Measurements from ENCODE around the gene GALNT2. TPM values are rescaled to one million over a fixed set of nuclear protein-coding genes. Genes with fewer than 3 reads are reported as not detected.

GALNT2 gene
- total and polyA plus RNA-seq, 9 of the 15 experiments (the other 6 are each of a cell fraction or from before 2014, with no cell fraction given), result 1.6 to 106 (median 51.9) TPM

DNA sequence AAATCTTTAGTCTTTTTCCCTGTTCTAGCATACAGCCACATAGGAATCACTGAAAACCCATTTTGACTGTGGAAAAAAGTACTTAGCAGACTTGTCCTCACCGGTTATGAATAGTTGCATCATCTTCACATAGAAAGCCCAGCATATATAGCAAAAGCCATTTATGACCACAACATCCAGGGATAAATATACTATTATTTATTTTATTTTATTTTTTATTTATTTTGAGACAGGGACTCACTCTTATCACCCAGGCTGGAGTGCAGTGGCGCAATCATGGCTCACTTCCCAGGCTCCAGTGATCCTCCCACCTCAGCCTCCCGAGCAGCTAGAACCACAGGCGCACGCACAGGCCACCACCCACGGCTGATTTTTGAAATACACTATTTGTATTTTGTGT lies 175.3 kb downstream of the GALNT2 start (continued):
- TF ChIP-seq, protein P1, sequence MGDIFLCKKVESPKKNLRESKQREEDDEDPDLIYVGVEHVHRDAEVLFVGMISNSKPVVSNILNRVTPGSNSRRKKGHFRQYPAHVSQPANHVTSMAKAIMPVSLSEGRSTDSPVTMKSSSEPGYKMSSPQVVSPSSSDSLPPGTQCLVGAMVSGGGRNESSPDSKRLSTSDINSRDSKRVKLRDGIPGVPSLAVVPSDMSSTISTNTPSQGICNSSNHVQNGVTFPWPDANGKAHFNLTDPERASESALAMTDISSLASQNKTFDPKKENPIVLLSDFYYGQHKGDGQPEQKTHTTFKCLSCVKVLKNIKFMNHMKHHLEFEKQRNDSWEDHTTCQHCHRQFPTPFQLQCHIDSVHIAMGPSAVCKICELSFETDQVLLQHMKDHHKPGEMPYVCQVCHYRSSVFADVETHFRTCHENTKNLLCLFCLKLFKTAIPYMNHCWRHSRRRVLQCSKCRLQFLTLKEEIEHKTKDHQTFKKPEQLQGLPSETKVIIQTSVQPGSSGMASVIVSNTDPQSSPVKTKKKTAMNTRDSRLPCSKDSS (IDR thresholded peaks at IDR 0.05; ENCODE audit: low read depth, partially characterized antibody), result no peak
- TF ChIP-seq TAF7 (tag; IDR thresholded peaks at IDR 0.05) (no peak), PTBP1 (IDR thresholded peaks at IDR 0.05; ENCODE audit: low read depth, low read length) (no peak), ZBTB17 (CRISPR knock-in tag; IDR thresholded peaks at IDR 0.05) (no peak), MTF1 (CRISPR knock-in tag; IDR thresholded peaks at IDR 0.05; ENCODE audit: borderline replicate concordance) (no peak), ARID1B (IDR thresholded peaks at IDR 0.05) (0 out of 2 replicates have a peak, but pooled peaks have one; percentile 18), CEBPB (tag; IDR thresholded peaks at IDR 0.05) (peak; percentile 83), MTA1 (IDR thresholded peaks at IDR 0.05; ENCODE audit: borderline replicate concordance) (no peak), ASH1L (IDR thresholded peaks at IDR 0.05; ENCODE audit: borderline replicate concordance, low read depth, partially characterized antibody) (no peak), SMAD3 (CRISPR knock-in tag; conservative IDR thresholded peaks at IDR 0.05) (no peak), DPF2 (IDR thresholded peaks at IDR 0.05) (0 out of 2 replicates have a peak, but pooled peaks have one; percentile 27), ZNF217 (CRISPR knock-in tag; IDR thresholded peaks at IDR 0.05) (no peak), EP300 (IDR thresholded peaks at IDR 0.05; ENCODE audit: low read length) (no peak)
- TF ChIP-seq, protein P2, sequence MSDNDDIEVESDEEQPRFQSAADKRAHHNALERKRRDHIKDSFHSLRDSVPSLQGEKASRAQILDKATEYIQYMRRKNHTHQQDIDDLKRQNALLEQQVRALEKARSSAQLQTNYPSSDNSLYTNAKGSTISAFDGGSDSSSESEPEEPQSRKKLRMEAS (CRISPR knock-in tag; IDR thresholded peaks at IDR 0.05), result no peak
- TF ChIP-seq, protein P3, sequence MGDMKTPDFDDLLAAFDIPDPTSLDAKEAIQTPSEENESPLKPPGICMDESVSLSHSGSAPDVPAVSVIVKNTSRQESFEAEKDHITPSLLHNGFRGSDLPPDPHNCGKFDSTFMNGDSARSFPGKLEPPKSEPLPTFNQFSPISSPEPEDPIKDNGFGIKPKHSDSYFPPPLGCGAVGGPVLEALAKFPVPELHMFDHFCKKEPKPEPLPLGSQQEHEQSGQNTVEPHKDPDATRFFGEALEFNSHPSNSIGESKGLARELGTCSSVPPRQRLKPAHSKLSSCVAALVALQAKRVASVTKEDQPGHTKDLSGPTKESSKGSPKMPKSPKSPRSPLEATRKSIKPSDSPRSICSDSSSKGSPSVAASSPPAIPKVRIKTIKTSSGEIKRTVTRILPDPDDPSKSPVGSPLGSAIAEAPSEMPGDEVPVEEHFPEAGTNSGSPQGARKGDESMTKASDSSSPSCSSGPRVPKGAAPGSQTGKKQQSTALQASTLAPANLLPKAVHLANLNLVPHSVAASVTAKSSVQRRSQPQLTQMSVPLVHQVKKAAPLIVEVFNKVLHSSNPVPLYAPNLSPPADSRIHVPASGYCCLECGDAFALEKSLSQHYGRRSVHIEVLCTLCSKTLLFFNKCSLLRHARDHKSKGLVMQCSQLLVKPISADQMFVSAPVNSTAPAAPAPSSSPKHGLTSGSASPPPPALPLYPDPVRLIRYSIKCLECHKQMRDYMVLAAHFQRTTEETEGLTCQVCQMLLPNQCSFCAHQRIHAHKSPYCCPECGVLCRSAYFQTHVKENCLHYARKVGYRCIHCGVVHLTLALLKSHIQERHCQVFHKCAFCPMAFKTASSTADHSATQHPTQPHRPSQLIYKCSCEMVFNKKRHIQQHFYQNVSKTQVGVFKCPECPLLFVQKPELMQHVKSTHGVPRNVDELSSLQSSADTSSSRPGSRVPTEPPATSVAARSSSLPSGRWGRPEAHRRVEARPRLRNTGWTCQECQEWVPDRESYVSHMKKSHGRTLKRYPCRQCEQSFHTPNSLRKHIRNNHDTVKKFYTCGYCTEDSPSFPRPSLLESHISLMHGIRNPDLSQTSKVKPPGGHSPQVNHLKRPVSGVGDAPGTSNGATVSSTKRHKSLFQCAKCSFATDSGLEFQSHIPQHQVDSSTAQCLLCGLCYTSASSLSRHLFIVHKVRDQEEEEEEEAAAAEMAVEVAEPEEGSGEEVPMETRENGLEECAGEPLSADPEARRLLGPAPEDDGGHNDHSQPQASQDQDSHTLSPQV (IDR thresholded peaks at IDR 0.05), result no peak
- TF ChIP-seq, protein P4, sequence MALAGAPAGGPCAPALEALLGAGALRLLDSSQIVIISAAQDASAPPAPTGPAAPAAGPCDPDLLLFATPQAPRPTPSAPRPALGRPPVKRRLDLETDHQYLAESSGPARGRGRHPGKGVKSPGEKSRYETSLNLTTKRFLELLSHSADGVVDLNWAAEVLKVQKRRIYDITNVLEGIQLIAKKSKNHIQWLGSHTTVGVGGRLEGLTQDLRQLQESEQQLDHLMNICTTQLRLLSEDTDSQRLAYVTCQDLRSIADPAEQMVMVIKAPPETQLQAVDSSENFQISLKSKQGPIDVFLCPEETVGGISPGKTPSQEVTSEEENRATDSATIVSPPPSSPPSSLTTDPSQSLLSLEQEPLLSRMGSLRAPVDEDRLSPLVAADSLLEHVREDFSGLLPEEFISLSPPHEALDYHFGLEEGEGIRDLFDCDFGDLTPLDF (CRISPR knock-in tag; IDR thresholded peaks at IDR 0.05), result no peak
- TF ChIP-seq, protein P5, sequence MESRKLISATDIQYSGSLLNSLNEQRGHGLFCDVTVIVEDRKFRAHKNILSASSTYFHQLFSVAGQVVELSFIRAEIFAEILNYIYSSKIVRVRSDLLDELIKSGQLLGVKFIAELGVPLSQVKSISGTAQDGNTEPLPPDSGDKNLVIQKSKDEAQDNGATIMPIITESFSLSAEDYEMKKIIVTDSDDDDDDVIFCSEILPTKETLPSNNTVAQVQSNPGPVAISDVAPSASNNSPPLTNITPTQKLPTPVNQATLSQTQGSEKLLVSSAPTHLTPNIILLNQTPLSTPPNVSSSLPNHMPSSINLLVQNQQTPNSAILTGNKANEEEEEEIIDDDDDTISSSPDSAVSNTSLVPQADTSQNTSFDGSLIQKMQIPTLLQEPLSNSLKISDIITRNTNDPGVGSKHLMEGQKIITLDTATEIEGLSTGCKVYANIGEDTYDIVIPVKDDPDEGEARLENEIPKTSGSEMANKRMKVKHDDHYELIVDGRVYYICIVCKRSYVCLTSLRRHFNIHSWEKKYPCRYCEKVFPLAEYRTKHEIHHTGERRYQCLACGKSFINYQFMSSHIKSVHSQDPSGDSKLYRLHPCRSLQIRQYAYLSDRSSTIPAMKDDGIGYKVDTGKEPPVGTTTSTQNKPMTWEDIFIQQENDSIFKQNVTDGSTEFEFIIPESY (CRISPR knock-in tag; IDR thresholded peaks at IDR 0.05), result peak; percentile 40; the same call in 1 of the 2 replicates

Measured in K562 (cell line).